Skeletal muscle tissue (tissue), 4 donors: ENCODE measurements around the gene EGLN1. TPM values are rescaled to one million over a fixed set of nuclear protein-coding genes. Genes with fewer than 3 reads are reported as not detected.

Source experiments
- H3K27ac ChIP-seq: one replicate; pipeline ENCODE4 v1.7.0; 2013; ENCODE audit warnings: mild to moderate bottlenecking, low read depth, low read length, inconsistent platforms
- H3K27me3 ChIP-seq, 3 donors: one replicate each; pipeline ENCODE4 v1.7.0; 2013; ENCODE audit warnings: low read length in 3 of 3; ENCODE audit not compliant: control insufficient read depth in 3 of 3, insufficient read depth in 3 of 3
- H3K36me3 ChIP-seq, 3 donors: one replicate each; pipeline ENCODE4 v1.7.0; 2013; ENCODE audit warnings: low read length in 3 of 3; ENCODE audit not compliant: control insufficient read depth in 3 of 3, insufficient read depth in 3 of 3
- H3K4me1 ChIP-seq, 3 donors: one replicate each; pipeline ENCODE4 v1.7.0; 2013; ENCODE audit warnings: low read length in 3 of 3, mild to moderate bottlenecking in 3 of 3; ENCODE audit not compliant: control insufficient read depth in 3 of 3, insufficient read depth in 3 of 3
- H3K4me3 ChIP-seq, 3 donors: one replicate each; pipeline ENCODE4 v1.7.0; 2013; ENCODE audit warnings: low read length in 3 of 3
- H3K9ac ChIP-seq, 3 donors: one replicate each; pipeline ENCODE4 v1.7.0; 2013; ENCODE audit warnings: low read length in 3 of 3, mild to moderate bottlenecking in 3 of 3, moderate library complexity in 2 of 3, low read depth in 1 of 3
- H3K9me3 ChIP-seq, 3 donors: one replicate each; pipeline ENCODE4 v1.7.0; 2013; ENCODE audit warnings: low read length in 3 of 3; ENCODE audit not compliant: control insufficient read depth in 3 of 3
- total RNA-seq: library from RNA; depleted of rRNA; stranded (reverse); fragments of >200 nt; gene quantifications from one replicate; pipeline ENCODE4 v1.2.3, GENCODE V29; 2014
- donor health status: Osteomylitis.

EGLN1 gene
- total RNA-seq, 1 donor from 2014 or later, result 55.3 TPM

- peaks cover 0 to 4% (median 0%) of the 10 kb centered on the region in 3 donors for H3K36me3 ChIP-seq
- no peak overlapping the region for H3K27ac ChIP-seq
- peaks cover 16 to 23% (median 21%) of the 10 kb centered on the region in 3 donors for H3K4me1 ChIP-seq
- H3K9me3 ChIP-seq, result no peaks in the 10 kb centered on the region
- H3K27me3 ChIP-seq, result no peaks in the 10 kb centered on the region
- no peak overlapping the region for H3K9ac ChIP-seq
- no peak overlapping the region for H3K4me3 ChIP-seq
Observed at GRCh38 chr1:231376101-231376500, 46.0 kb downstream of the EGLN1 start.

DNA sequence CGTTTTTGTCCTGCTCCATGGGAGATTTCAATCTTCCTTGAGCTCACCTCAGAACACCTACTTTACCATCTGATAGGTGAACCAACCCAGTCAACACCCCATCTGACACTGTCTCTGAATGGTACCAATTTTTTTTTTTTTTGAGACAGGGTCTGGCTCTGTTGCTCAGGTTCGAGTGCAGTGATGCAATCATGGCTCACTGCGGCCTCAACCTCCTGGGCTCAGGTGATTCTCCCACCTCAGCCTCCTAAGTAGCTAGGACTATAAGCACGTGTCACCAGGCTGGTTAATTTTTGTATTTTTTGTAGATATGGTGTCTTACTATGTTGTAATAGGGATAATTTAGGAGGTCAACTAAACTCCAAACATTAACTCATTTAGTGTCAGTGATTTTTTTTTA lies 47.7 kb downstream of the EGLN1 start:
- H3K4me1 ChIP-seq, result peaks cover 15 to 23% (median 16%) of the 10 kb centered on the region in 3 donors

DNA sequence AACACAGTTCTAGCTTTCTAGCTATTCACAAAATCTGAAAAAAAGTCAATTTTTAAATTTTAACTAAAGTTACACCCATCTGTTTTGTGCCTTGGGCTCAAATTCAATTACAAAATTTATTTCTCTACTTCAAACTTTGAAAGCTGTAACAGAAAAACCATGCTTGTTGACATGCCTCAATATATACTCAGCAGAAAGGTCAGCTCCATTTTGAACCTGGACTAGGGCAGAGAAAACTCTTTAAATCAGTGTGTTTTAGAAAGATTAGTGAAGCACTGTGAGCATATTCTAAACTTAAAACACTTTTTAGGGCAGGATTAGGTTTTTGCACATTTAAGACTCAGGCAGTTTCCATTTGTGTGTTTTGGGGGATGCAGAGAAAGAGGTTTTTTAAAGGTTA lies 49.6 kb downstream of the EGLN1 start:
- Histone ChIP-seq H3K27me3 (no peaks in the 10 kb centered on the region), H3K9me3 (no peaks in the 10 kb centered on the region), H3K36me3 (peaks cover 4 to 17% (median 7%) of the 10 kb centered on the region in 3 donors), H3K9ac (no peak overlapping the region), H3K27ac (no peak overlapping the region), H3K4me1 (peaks cover 9 to 10% (median 10%) of the 10 kb centered on the region in 3 donors), H3K4me3 (no peak overlapping the region)

More for the DNA sequence above, 47.7 kb downstream of the EGLN1 start:
- peaks cover 1 to 6% (median 2%) of the 10 kb centered on the region in 3 donors for H3K36me3 ChIP-seq
- no peak overlapping the region for H3K27ac ChIP-seq
- no peak overlapping the region for H3K9ac ChIP-seq
- no peaks in the 10 kb centered on the region for H3K27me3 ChIP-seq
- H3K9me3 ChIP-seq, result no peaks in the 10 kb centered on the region
- H3K4me3 ChIP-seq, result no peak overlapping the region

- H3K27me3 ChIP-seq, result no peaks in the 10 kb centered on the region
- peaks cover 0 to 3% (median 0%) of the 10 kb centered on the region in 3 donors for H3K4me1 ChIP-seq
- no peaks in the 10 kb centered on the region for H3K9me3 ChIP-seq
- H3K4me3 ChIP-seq, result no peak overlapping the region
- H3K27ac ChIP-seq, result no peak overlapping the region
- H3K36me3 ChIP-seq, result peaks cover 4 to 26% (median 12%) of the 10 kb centered on the region in 3 donors
- peak overlapping the region in 1 of 3 donors; percentile 7 for H3K9ac ChIP-seq
Observed at GRCh38 chr1:231369282-231369681, 52.8 kb downstream of the EGLN1 start.

- Histone ChIP-seq H3K4me3 (no peak overlapping the region), H3K9me3 (no peaks in the 10 kb centered on the region), H3K4me1 (peaks cover 0 to 9% (median 4%) of the 10 kb centered on the region in 3 donors), H3K27me3 (no peaks in the 10 kb centered on the region), H3K9ac (no peak overlapping the region), H3K36me3 (peaks cover 0 to 23% (median 11%) of the 10 kb centered on the region in 3 donors), H3K27ac (no peak overlapping the region)
Observed at GRCh38 chr1:231364192-231364591, 57.9 kb downstream of the EGLN1 start.

DNA sequence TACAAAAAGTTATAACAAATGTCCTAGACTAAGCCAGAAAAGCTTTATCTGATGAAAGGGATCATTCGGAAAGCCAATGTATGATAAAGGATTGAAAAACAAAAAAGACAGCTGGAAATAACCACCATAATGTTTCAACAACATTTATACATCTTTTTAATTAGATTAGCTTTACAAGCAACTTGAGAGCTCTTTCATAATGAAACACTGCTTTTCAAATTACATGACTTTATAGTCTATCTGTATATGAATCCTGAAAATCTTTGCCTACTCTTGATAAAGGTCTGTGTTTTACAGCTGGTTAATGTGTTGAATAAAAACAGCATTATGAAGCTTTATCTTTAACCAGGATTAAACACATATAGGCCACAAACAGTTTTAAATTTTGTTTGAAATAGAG lies 58.5 kb downstream of the EGLN1 start:
- H3K4me1 ChIP-seq, result peaks cover 0 to 11% (median 4%) of the 10 kb centered on the region in 3 donors
- no peaks in the 10 kb centered on the region for H3K9me3 ChIP-seq
- no peaks in the 10 kb centered on the region for H3K27me3 ChIP-seq
- peaks cover 0 to 18% (median 7%) of the 10 kb centered on the region in 3 donors for H3K36me3 ChIP-seq
- H3K27ac ChIP-seq, result no peak overlapping the region
- H3K4me3 ChIP-seq, result no peak overlapping the region
- no peak overlapping the region for H3K9ac ChIP-seq

DNA sequence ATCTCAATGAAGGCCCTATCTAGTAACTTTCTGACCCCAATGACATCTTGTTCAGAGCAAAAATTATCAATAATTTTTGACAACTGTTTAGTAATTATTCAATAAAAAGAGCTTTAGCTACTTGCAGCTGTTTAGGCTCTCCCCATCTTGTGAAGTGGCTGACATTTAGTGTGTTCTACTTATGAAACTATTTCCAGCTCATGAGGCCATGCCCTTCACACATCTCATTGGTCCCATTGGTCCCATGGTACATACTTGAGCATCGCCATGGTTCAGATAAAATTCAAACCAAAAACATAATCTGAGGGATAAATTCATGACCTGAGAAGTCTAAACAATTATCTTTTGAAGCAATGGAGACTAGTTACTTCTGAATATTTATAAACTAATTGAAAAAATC lies 59.8 kb downstream of the EGLN1 start:
- Histone ChIP-seq H3K9ac (no peak overlapping the region), H3K4me3 (no peak overlapping the region), H3K36me3 (peaks cover 0 to 12% (median 7%) of the 10 kb centered on the region in 3 donors), H3K9me3 (no peaks in the 10 kb centered on the region), H3K27me3 (no peaks in the 10 kb centered on the region), H3K4me1 (peaks cover 0 to 15% (median 13%) of the 10 kb centered on the region in 3 donors), H3K27ac (no peak overlapping the region)

GRCh38 chr1:231359113-231359512 lies 63.0 kb downstream of the EGLN1 start:
- H3K9ac ChIP-seq, result no peak overlapping the region
- H3K4me1 ChIP-seq, result peaks cover 0 to 15% (median 13%) of the 10 kb centered on the region in 3 donors
- no peaks in the 10 kb centered on the region for H3K9me3 ChIP-seq
- H3K27ac ChIP-seq, result no peak overlapping the region
- peaks cover 0 to 5% (median 3%) of the 10 kb centered on the region in 3 donors for H3K36me3 ChIP-seq
- H3K27me3 ChIP-seq, result no peaks in the 10 kb centered on the region
- no peak overlapping the region for H3K4me3 ChIP-seq

- Histone ChIP-seq H3K4me3 (no peak overlapping the region), H3K27ac (no peak overlapping the region), H3K36me3 (peaks cover 0 to 5% (median 0%) of the 10 kb centered on the region in 3 donors), H3K9me3 (no peaks in the 10 kb centered on the region), H3K4me1 (peaks cover 0 to 15% (median 13%) of the 10 kb centered on the region in 3 donors), H3K9ac (no peak overlapping the region), H3K27me3 (no peaks in the 10 kb centered on the region)
Observed at GRCh38 chr1:231357831-231358354, 64.2 kb downstream of the EGLN1 start.

DNA sequence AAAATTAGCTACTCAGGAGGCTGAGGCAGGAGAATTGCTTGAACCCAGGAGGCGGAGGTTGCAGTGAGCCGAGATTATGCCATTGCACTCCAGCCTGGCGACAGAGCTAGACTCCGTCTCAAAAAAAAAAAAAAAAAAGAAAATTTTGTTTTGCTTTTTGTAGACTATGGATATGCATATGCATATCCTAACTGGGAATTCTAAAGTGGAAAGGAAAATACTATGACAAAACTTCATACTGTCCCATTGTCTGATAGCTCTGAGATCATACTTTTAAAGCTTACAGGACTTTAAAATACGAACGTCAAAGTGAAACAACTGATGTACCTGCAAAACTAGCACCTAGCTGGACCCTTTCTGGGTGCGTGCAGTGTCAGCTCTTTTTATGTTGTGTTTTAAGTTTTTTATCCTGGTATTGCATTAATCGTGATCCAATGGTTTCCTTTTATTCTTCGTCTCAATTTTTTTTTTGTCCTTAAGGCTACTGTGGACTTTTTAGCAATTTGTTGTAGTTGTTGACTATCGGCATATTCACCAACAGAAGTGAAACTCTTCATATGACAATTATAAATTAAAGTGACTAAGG lies 64.8 kb downstream of the EGLN1 start:
- no peaks in the 10 kb centered on the region for H3K27me3 ChIP-seq
- H3K4me1 ChIP-seq, result peaks cover 0 to 13% (median 13%) of the 10 kb centered on the region in 3 donors
- H3K9me3 ChIP-seq, result no peaks in the 10 kb centered on the region
- peaks cover 0 to 9% (median 0%) of the 10 kb centered on the region in 3 donors for H3K36me3 ChIP-seq
- no peak overlapping the region for H3K27ac ChIP-seq
- no peak overlapping the region for H3K4me3 ChIP-seq
- no peak overlapping the region for H3K9ac ChIP-seq
